GM21423 (cell line): Measurements from ENCODE around the gene CARD8.

ENCODE experiments used
- ATAC-seq: cut with Tn5 transposase; IDR thresholded peaks from one replicate; pipeline ENCODE4 v1.9.1; 2021; ENCODE audit warnings: mild to moderate bottlenecking, moderate library complexity; ENCODE audit not compliant: unreplicated experiment

Gene CARD8

GRCh38 chr19:48213959-48214358, 41.8 kb downstream of the CARD8 start:
- ATAC-seq = no peak

GRCh38 chr19:48210005-48210404, 45.7 kb downstream of the CARD8 start:
- no peak for ATAC-seq

GRCh38 chr19:48206397-48207093, 49.2 kb downstream of the CARD8 start:
- no peak for ATAC-seq

GRCh38 chr19:48203794-48204628, 51.7 kb downstream of the CARD8 start:
- peak; percentile 89 for ATAC-seq

GRCh38 chr19:48203222-48203793, 52.4 kb downstream of the CARD8 start:
- no peak for ATAC-seq

GRCh38 chr19:48196933-48197665, 58.6 kb downstream of the CARD8 start:
- no peak for ATAC-seq

- ATAC-seq = no peak
Measured at GRCh38 chr19:48196321-48196763, 59.4 kb downstream of the CARD8 start.

GRCh38 chr19:48194844-48195830, 60.6 kb downstream of the CARD8 start:
- ATAC-seq = no peak

GRCh38 chr19:48194041-48194843, 61.5 kb downstream of the CARD8 start:
- no peak for ATAC-seq

- ATAC-seq = no peak
Measured at GRCh38 chr19:48192750-48193149, 63.0 kb downstream of the CARD8 start.

- no peak for ATAC-seq
Measured at GRCh38 chr19:48190885-48191284, 64.8 kb downstream of the CARD8 start.

- no peak for ATAC-seq
Measured at GRCh38 chr19:48190288-48190884, 65.3 kb downstream of the CARD8 start.

GRCh38 chr19:48186541-48186991, 69.1 kb downstream of the CARD8 start:
- ATAC-seq = peak; percentile 59

- ATAC-seq = peak; percentile 25
Measured at GRCh38 chr19:48186015-48186414, 69.7 kb downstream of the CARD8 start.

- ATAC-seq = no peak
Measured at GRCh38 chr19:48183356-48183755, 72.4 kb downstream of the CARD8 start.

- no peak for ATAC-seq
Measured at GRCh38 chr19:48182434-48182833, 73.3 kb downstream of the CARD8 start.

GRCh38 chr19:48181505-48181904, 74.2 kb downstream of the CARD8 start:
- no peak for ATAC-seq

- no peak for ATAC-seq
Measured at GRCh38 chr19:48176226-48176625, 79.5 kb downstream of the CARD8 start.

- ATAC-seq = no peak
Measured at GRCh38 chr19:48175578-48175977, 80.1 kb downstream of the CARD8 start.
